ENCODE measurements around the gene PPP6R2.

DNA sequence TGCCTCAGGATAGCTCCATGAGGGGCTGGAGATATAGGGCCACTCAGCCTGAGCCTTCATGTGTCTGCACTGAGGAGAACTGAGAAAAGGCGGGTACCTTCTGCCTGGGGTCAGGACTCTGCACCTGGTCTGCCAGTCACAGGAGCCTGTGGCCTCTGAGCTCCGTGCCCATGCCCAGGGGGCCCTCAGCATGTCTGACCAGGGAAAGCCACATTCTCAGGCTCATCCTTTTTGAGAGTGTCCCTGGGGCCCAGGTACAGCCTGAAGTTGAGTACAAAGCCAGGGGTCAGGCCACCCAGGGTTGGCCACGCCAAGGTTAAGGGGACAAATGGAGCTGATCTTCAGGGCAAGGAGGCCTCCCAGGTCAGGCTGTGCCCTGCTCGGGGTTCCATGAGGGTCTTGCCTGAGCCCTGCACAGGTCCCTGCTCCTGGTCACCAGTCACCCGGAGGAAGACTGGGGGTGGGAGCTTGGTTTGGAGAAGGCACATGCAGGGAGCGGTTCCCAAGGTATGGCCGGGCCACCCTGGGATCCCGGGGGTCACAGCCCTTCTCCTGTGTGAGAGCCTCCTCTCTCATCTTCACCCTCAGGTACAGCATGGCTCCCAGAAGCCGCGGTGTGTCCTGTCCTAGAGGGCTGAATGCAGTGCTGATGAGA, 22.3 kb upstream of the PPP6R2 start:
- no peak for TF ChIP-seq RAD21 (IDR thresholded peaks at IDR 0.05; ENCODE audit: low read depth)
- TF ChIP-seq, protein P1, sequence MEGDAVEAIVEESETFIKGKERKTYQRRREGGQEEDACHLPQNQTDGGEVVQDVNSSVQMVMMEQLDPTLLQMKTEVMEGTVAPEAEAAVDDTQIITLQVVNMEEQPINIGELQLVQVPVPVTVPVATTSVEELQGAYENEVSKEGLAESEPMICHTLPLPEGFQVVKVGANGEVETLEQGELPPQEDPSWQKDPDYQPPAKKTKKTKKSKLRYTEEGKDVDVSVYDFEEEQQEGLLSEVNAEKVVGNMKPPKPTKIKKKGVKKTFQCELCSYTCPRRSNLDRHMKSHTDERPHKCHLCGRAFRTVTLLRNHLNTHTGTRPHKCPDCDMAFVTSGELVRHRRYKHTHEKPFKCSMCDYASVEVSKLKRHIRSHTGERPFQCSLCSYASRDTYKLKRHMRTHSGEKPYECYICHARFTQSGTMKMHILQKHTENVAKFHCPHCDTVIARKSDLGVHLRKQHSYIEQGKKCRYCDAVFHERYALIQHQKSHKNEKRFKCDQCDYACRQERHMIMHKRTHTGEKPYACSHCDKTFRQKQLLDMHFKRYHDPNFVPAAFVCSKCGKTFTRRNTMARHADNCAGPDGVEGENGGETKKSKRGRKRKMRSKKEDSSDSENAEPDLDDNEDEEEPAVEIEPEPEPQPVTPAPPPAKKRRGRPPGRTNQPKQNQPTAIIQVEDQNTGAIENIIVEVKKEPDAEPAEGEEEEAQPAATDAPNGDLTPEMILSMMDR (IDR thresholded peaks at IDR 0.05 in 2 of 3, conservative IDR thresholded peaks at IDR 0.05 in 1 of 3; ENCODE audit: borderline replicate concordance in 1 of 3, insufficient read depth in 1 of 3, low read depth in 2 of 3, low read length in 2 of 3): no peak
